GM10266 (cell line): ENCODE measurements around the gene SYTL2.

Experiments
- DNase-seq: peaks from one replicate; pipeline ENCODE4 v3.0.0; 2012; ENCODE audit errors: extremely low spot score
- CTCF ChIP-seq: IDR thresholded peaks from 2 replicates; pipeline ENCODE4 v1.5.1; 2012; ENCODE audit warnings: mild to moderate bottlenecking, low read depth; ENCODE audit not compliant: control insufficient read depth, insufficient read depth; ENCODE audit errors: missing control alignments

The SYTL2 gene

GRCh38 chr11:85767246-85767945 is 43.5 kb downstream of the SYTL2 start:
- no peak for DNase-seq
- no peak for TF ChIP-seq CTCF

- no peak for TF ChIP-seq CTCF
- DNase-seq: no peak
Measured at GRCh38 chr11:85766721-85767161, 44.2 kb downstream of the SYTL2 start.

GRCh38 chr11:85764796-85765195 is 46.1 kb downstream of the SYTL2 start:
- no peak for DNase-seq
- TF ChIP-seq CTCF: no peak

GRCh38 chr11:85762226-85762625 is 48.7 kb downstream of the SYTL2 start:
- DNase-seq: no peak
- TF ChIP-seq CTCF: no peak

- DNase-seq: no peak
- no peak for TF ChIP-seq CTCF
Measured at GRCh38 chr11:85759915-85760314, 51.0 kb downstream of the SYTL2 start.

GRCh38 chr11:85758480-85759039 is 52.4 kb downstream of the SYTL2 start:
- no peak for DNase-seq
- no peak for TF ChIP-seq CTCF

GRCh38 chr11:85758026-85758425 is 52.9 kb downstream of the SYTL2 start:
- DNase-seq: no peak
- no peak for TF ChIP-seq CTCF
